ENCODE measurements around the gene USP40.
A peak's percentile ranks its signal among the peaks of the same experiment; 100 is the strongest.

Gene USP40

GRCh38 chr2:233572468-233572867 lies 5.9 kb upstream of the USP40 start:
- H4K12ac ChIP-seq (ENCODE audit: low read depth, low read length) = no peak overlapping the region
- H2AK5ac ChIP-seq (ENCODE audit: low read length) = no peak overlapping the region
- H3K79me2 ChIP-seq (ENCODE audit: control insufficient read depth, insufficient read depth, low read length, poor library complexity) = no peaks in the 10 kb centered on the region
- no peak overlapping the region for H3K23ac ChIP-seq (ENCODE audit: low read length)
- no peak overlapping the region for H2BK120ac ChIP-seq (ENCODE audit: insufficient read depth, low read length, poor library complexity)
- DNase-seq = peak in 1 of 2 donors; percentile 9
- no peak overlapping the region for H3K14ac ChIP-seq (ENCODE audit: low read length)
- H3K27me3 ChIP-seq (ENCODE audit: insufficient read depth, low read length) = no peaks in the 10 kb centered on the region
- H4K8ac ChIP-seq (ENCODE audit: low read depth, low read length) = no peak overlapping the region
- no peak overlapping the region for H3K4me2 ChIP-seq (ENCODE audit: low read length)
- H3K9me3 ChIP-seq (ENCODE audit: insufficient read depth, low read depth, low read length) = peaks cover 4% of the 10 kb centered on the region
- no peak overlapping the region for H3K27ac ChIP-seq (ENCODE audit: low read depth, low read length)
- no peak overlapping the region for H3K9ac ChIP-seq (ENCODE audit: low read length)
- H3K4ac ChIP-seq (ENCODE audit: low read depth, low read length) = no peak overlapping the region
- H3K79me1 ChIP-seq (ENCODE audit: low read length) = no peaks in the 10 kb centered on the region
- H3K4me3 ChIP-seq (ENCODE audit: low read depth, low read length) = no peak overlapping the region
- no peaks in the 10 kb centered on the region for H3K36me3 ChIP-seq (ENCODE audit: control insufficient read depth in 1 of 2, insufficient read depth in 2 of 2, low read length in 2 of 2)
- WGBS (ENCODE audit: extremely low coverage, insufficient coverage, insufficient read length) = no CpG with 5 or more reads among the region's 4 CpGs
- H2AFZ ChIP-seq (ENCODE audit: insufficient read depth, low read length, poor library complexity) = no peak overlapping the region
- no peak overlapping the region for H2BK12ac ChIP-seq (ENCODE audit: low read length)
- H2BK5ac ChIP-seq (ENCODE audit: low read depth, low read length, poor library complexity) = no peak overlapping the region
- H3K4me1 ChIP-seq (ENCODE audit: control insufficient read depth in 1 of 2, insufficient read depth in 2 of 2, low read length in 2 of 2) = no peaks in the 10 kb centered on the region
- H4K91ac ChIP-seq (ENCODE audit: low read depth, low read length) = no peak overlapping the region
- no peak overlapping the region for H3K18ac ChIP-seq (ENCODE audit: low read length)

GRCh38 chr2:233571462-233571861 lies 4.9 kb upstream of the USP40 start:
- Histone ChIP-seq H3K4me3 (ENCODE audit: low read depth, low read length) (no peak overlapping the region), H3K9ac (ENCODE audit: low read length) (no peak overlapping the region), H4K12ac (ENCODE audit: low read depth, low read length) (no peak overlapping the region), H2BK12ac (ENCODE audit: low read length) (no peak overlapping the region), H3K23ac (ENCODE audit: low read length) (no peak overlapping the region), H3K79me1 (ENCODE audit: low read length) (peaks cover under 1% of the 10 kb centered on the region), H3K4ac (ENCODE audit: low read depth, low read length) (no peak overlapping the region), H3K4me2 (ENCODE audit: low read length) (no peak overlapping the region), H3K27me3 (ENCODE audit: insufficient read depth, low read length) (no peaks in the 10 kb centered on the region), H2BK120ac (ENCODE audit: insufficient read depth, low read length, poor library complexity) (no peak overlapping the region), H4K91ac (ENCODE audit: low read depth, low read length) (no peak overlapping the region), H3K36me3 (ENCODE audit: control insufficient read depth in 1 of 2, insufficient read depth in 2 of 2, low read length in 2 of 2) (no peaks in the 10 kb centered on the region), H2AK5ac (ENCODE audit: low read length) (no peak overlapping the region), H3K9me3 (ENCODE audit: insufficient read depth, low read depth, low read length) (peaks cover 4% of the 10 kb centered on the region), H2BK5ac (ENCODE audit: low read depth, low read length, poor library complexity) (no peak overlapping the region), H3K79me2 (ENCODE audit: control insufficient read depth, insufficient read depth, low read length, poor library complexity) (peaks cover under 1% of the 10 kb centered on the region), H2AFZ (ENCODE audit: insufficient read depth, low read length, poor library complexity) (no peak overlapping the region), H3K14ac (ENCODE audit: low read length) (no peak overlapping the region), H4K8ac (ENCODE audit: low read depth, low read length) (no peak overlapping the region), H3K27ac (ENCODE audit: low read depth, low read length) (no peak overlapping the region), H3K18ac (ENCODE audit: low read length) (no peak overlapping the region), H3K4me1 (ENCODE audit: control insufficient read depth in 1 of 2, insufficient read depth in 2 of 2, low read length in 2 of 2) (no peaks in the 10 kb centered on the region)
- no CpG with 5 or more reads among the region's 2 CpGs for WGBS (ENCODE audit: extremely low coverage, insufficient coverage, insufficient read length)
- no peak for DNase-seq

GRCh38 chr2:233571001-233571400 lies 4.4 kb upstream of the USP40 start:
- WGBS (ENCODE audit: extremely low coverage, insufficient coverage, insufficient read length) = no CpG with 5 or more reads among the region's 1 CpG
- Histone ChIP-seq H2BK12ac (ENCODE audit: low read length) (no peak overlapping the region), H3K4me3 (ENCODE audit: low read depth, low read length) (no peak overlapping the region), H4K8ac (ENCODE audit: low read depth, low read length) (no peak overlapping the region), H3K4ac (ENCODE audit: low read depth, low read length) (no peak overlapping the region), H3K14ac (ENCODE audit: low read length) (no peak overlapping the region), H3K23ac (ENCODE audit: low read length) (no peak overlapping the region), H4K12ac (ENCODE audit: low read depth, low read length) (no peak overlapping the region), H3K79me2 (ENCODE audit: control insufficient read depth, insufficient read depth, low read length, poor library complexity) (peaks cover 3% of the 10 kb centered on the region), H3K36me3 (ENCODE audit: control insufficient read depth in 1 of 2, insufficient read depth in 2 of 2, low read length in 2 of 2) (no peaks in the 10 kb centered on the region), H3K9me3 (ENCODE audit: insufficient read depth, low read depth, low read length) (peaks cover 1% of the 10 kb centered on the region), H3K79me1 (ENCODE audit: low read length) (peaks cover 5% of the 10 kb centered on the region), H2BK5ac (ENCODE audit: low read depth, low read length, poor library complexity) (no peak overlapping the region), H2AFZ (ENCODE audit: insufficient read depth, low read length, poor library complexity) (no peak overlapping the region), H3K18ac (ENCODE audit: low read length) (no peak overlapping the region), H3K4me2 (ENCODE audit: low read length) (no peak overlapping the region), H3K27me3 (ENCODE audit: insufficient read depth, low read length) (no peaks in the 10 kb centered on the region), H2AK5ac (ENCODE audit: low read length) (no peak overlapping the region), H2BK120ac (ENCODE audit: insufficient read depth, low read length, poor library complexity) (no peak overlapping the region), H3K4me1 (ENCODE audit: control insufficient read depth in 1 of 2, insufficient read depth in 2 of 2, low read length in 2 of 2) (no peaks in the 10 kb centered on the region), H3K9ac (ENCODE audit: low read length) (no peak overlapping the region), H4K91ac (ENCODE audit: low read depth, low read length) (no peak overlapping the region), H3K27ac (ENCODE audit: low read depth, low read length) (no peak overlapping the region)
- no peak for DNase-seq

GRCh38 chr2:233565685-233566140 lies 869 bp downstream of the USP40 start:
- Histone ChIP-seq H3K27me3 (ENCODE audit: insufficient read depth, low read length) (no peaks in the 10 kb centered on the region), H3K14ac (ENCODE audit: low read length) (no peak overlapping the region), H2AK5ac (ENCODE audit: low read length) (no peak overlapping the region), H4K91ac (ENCODE audit: low read depth, low read length) (no peak overlapping the region), H3K4me2 (ENCODE audit: low read length) (peak overlapping the region; percentile 90), H3K4me1 (ENCODE audit: control insufficient read depth in 1 of 2, insufficient read depth in 2 of 2, low read length in 2 of 2) (no peaks in the 10 kb centered on the region), H3K79me2 (ENCODE audit: control insufficient read depth, insufficient read depth, low read length, poor library complexity) (peaks cover 3% of the 10 kb centered on the region), H3K79me1 (ENCODE audit: low read length) (peaks cover 5% of the 10 kb centered on the region), H4K8ac (ENCODE audit: low read depth, low read length) (no peak overlapping the region), H3K36me3 (ENCODE audit: control insufficient read depth in 1 of 2, insufficient read depth in 2 of 2, low read length in 2 of 2) (no peaks in the 10 kb centered on the region), H4K12ac (ENCODE audit: low read depth, low read length) (no peak overlapping the region), H3K4me3 (ENCODE audit: low read depth, low read length) (no peak overlapping the region), H3K27ac (ENCODE audit: low read depth, low read length) (peak overlapping the region; percentile 17), H2BK12ac (ENCODE audit: low read length) (no peak overlapping the region), H3K9ac (ENCODE audit: low read length) (no peak overlapping the region), H3K4ac (ENCODE audit: low read depth, low read length) (no peak overlapping the region), H3K9me3 (ENCODE audit: insufficient read depth, low read depth, low read length) (no peaks in the 10 kb centered on the region), H2BK5ac (ENCODE audit: low read depth, low read length, poor library complexity) (no peak overlapping the region), H2BK120ac (ENCODE audit: insufficient read depth, low read length, poor library complexity) (no peak overlapping the region), H3K18ac (ENCODE audit: low read length) (no peak overlapping the region), H3K23ac (ENCODE audit: low read length) (no peak overlapping the region), H2AFZ (ENCODE audit: insufficient read depth, low read length, poor library complexity) (no peak overlapping the region)
- no peak for DNase-seq
- WGBS (ENCODE audit: extremely low coverage, insufficient coverage, insufficient read length) = no CpG with 5 or more reads among the region's 6 CpGs
